SHP77 treated with DMSO at 0.1 percent for 48 hours (cell line): ENCODE data around the gene SYTL1.

Source experiments
- DNase-seq: peaks from one replicate; lab custom pipeline; 2025; lab: John Stamatoyannopoulos, UW

The SYTL1 gene

DNA sequence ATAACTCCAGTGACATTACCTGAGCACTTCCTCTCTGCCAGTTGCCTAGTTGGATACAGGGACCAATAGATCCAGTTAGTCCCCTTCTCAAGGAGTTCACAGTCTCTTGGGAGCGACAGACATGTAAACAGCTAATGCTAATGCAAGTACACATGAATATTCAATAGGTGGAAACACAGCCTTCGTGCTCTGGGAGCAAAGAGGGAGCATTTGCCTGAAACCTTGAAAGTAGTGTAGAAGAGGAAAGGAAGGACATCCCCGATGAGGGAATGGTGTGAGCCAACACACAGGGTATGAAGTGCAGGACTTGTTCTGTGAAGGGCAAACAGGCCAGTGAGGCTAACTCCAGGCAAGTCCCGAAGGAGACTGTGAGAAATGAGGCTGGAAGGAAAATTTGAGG lies 23.7 kb upstream of the SYTL1 start:
- DNase-seq: no peak

DNA sequence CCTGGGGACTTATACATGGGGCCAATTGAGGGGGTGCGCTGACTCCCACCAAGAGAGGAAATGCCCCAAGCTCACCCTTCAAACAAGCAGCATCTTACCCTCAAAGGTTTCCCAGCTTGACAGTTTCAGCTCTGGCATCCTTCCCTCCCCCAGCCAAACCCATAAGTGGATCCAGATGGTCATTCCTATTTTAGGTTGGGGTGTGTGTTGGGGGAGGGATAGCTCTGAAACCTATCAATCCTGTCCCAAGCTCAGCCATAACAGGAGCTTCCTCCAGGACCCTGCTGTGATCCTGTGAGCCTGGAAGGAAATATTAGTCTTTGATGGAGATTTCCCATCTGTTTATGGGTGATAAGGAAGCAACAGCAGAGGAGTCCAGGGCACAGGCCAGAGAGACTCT lies 23.2 kb upstream of the SYTL1 start:
- no peak for DNase-seq

DNA sequence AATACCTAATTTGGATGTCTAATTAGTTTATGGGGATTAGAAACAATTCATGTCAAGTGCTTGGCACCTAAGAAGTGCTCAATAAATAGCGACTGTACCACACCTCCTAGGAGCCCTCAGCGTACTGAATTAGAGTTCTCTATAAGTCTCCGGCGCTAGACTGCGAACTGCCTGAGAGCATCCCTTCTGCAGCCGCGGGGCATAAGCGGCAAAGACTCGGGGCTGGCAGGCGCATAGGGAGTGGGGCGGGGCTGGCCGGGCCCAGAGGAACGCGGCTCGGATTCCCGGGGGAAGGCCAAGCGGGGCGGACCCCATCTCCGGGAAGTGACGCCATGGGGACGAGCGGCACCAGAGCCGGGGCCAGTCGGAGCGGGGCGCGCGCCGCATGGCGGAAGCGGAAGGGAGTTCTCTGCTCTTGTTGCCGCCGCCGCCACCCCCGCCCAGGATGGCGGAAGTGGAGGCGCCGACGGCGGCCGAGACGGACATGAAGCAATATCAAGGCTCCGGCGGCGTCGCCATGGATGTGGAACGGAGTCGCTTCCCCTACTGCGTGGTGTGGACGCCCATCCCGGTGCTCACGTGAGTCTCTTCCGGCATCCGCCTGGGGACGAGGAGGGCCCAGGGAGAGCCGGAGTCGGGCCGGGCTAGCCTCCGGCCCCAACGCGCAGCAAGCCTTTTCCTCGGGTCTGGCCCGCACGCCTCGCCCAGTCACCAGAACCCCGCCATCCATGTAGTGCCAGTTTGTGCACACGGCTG lies 19.8 kb upstream of the SYTL1 start, which contains the start of gene TMEM222:
Gene TMEM222 (plus strand): TSS at position 351 of the 756 bp plus-strand sequence. CDS start 35 bp downstream, at position 386.
- DNase-seq: peak; percentile 96

DNA sequence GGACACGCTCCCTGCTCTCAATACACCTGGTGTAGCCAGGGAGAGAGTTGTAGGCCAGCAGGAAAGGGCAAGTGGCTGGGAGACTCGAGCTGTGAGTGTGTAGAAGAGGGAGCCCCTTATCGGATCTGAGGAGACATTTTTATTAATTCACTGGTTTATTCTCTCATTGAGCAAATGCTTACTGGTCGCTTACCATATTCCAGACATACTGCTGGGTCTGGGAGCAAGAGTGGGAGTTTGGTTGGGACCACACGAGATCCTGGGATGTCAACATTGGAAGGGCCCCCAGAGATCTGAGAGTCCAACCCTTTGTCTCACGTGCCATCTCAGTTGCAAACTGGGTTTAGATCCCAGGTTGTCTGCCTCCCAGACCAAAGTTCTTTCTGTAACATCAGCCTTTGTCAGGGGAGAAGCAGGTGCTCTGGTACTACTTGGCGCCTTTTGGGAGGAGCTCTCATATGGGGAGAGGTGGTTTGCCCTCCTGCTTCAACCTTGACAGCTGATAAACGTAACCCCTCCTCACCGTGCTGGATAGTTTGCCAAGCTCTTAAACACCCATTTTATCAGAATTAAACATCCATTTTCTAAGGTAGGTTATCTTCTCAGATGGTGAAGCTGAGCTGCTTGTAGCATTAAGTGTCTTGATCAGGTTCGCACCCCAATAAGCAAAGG lies 19.1 kb upstream of the SYTL1 start:
- no peak for DNase-seq

DNA sequence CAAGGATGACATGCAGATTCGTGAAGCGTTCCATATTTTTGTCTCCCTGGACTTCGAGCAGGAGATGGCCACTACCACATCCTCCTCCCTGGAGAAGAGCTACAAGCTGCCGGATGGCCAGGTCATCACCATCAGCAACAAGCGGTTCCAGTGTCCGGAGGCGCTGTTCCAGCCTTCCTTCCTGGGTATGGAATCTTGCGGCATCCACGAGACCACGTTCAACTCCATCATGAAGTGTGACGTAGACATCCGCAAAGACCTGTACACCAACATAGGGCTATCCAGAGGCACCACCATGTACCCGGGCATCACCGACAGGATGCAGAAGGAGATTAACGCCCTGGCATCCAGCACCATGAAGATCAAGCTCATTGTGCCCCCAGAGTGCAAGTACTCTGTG lies 16.5 kb upstream of the SYTL1 start:
- DNase-seq: no peak

DNA sequence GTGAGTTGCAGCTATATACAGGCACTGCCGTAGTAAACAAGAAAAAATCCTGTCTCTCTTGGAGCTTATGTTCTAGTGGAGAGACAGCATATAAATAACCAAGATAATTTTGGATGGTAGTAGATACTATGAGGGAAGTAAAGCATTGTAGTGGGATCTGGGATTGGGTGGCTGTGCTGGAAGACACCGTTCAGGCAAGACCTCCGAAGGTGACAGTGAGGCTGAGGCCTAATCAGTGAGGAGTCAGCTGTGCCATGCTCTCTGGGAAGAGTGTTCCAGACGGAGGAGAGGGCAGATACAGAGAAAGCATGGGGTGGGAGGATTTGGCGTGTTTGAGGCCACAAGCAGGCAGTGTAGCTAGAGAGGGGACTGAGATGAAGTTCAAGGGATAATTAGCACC lies 13.9 kb upstream of the SYTL1 start:
- DNase-seq: no peak

DNA sequence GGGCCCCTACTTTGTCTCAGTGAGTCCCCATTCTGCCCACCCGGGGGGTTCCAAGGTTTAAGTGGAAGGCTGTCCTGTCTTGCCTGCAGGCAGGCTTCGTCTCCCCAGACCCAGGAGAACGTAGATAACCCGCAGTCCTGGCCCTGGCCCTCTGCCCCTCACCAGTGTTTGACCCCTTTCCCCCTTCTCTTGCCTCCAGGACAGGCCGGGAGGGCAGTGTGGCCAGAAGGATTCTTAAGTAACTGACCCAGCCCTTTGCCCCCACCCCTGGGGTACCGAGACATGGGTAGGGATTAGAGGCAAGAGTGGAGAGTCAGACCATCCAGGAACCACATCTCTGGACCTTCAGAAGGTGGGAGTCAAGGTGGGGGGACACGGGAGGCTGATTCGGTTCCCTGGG lies 11.0 kb upstream of the SYTL1 start:
- DNase-seq: no peak

DNA sequence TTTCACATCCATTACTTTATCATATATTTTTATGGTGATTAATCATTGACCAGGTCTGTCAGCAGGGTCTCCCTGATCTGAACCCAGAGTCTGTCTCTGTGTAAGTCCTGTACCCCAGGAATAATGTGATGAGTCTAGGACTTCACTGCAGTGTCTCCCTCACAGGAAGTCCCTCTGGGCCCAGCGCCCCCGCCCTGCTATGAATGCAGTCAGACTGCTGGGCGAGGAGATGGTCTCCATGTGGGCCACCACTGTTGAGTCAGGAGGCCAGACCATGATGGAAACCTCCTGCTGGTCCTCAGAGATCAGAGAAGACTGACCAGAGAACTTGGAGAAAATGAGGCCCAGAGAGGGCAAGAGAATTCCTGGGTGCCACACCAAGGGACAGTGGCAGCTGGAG lies 10.4 kb upstream of the SYTL1 start:
- DNase-seq: no peak

DNA sequence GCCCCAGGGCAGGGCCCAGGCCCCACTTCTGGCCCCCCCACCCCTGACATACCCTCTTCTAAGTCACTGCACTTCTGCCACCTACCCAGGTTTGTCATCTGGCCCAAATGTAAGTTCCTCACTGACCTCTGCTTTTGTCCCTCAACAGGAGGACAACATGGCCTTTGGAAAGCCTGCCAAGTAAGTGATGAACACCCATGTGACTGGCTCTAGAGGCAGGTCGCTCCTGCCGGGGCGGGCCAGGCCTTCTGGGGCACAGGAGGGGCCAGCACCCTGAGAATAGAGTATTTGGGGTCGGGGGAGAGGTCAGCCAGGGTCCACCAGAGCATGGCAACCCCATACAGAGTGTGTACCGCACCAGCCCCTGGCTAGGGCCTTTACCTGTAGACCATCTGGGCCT lies 9.9 kb upstream of the SYTL1 start:
- no peak for DNase-seq

DNA sequence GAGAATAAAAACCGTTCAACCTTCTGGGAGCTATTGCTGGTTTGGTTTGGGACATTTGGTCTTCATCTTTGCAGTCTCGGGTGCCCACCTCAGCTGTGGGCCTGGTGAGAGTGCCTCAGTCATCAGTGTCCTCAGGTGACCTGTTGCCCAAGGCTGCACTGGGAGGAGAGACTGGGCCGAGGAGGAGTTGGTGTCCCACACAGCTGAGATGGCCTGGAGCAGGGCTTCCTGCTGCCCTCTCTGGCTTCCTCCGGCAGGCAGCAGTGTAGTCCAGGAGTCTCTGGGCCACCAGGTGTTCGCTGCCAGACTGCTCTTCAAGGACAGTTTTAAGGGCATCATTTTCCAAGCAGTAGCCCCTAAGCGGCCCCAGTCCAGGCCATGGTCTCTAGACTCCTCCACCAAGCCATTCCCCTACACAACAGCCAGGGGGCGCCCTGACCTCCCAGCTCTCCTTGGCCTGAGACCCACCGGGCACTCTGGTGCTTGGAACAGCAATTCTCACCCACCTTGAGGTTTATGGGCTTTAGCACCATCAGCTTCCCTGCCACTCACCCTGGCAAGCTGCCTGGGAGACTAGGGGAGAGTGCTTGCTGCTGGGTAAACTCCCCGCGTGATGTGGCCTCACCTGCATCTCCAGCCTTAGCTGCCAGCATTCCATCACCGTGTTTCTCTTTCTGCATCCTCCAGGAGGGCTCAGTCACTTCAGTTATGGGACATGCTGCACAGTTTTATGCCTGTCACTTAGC lies 9.1 kb upstream of the SYTL1 start:
- DNase-seq: no peak

DNA sequence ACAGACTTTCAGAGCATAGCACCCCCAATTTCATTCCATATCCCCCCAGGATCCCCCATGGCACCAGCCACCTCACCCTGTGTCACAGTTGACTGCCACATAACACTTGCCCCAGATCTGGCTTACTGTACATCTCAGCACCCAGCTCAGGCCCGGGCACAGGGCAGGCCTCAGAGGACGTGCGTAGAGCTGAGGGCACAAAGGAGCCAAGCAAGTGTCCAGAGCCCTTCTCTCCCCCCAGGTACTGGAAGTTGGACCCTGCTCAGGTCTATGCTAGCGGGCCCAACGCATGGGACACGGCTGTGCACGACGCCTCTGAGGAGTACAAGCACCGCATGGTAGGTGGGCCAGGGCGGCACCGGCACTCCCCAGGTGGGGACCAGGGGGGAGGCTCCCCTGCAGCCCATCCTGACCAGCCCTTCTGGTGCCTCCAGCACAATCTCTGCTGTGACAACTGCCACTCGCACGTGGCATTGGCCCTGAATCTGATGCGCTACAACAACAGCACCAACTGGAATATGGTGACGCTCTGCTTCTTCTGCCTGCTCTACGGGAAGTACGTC lies 8.0 kb upstream of the SYTL1 start:
- no peak for DNase-seq

DNA sequence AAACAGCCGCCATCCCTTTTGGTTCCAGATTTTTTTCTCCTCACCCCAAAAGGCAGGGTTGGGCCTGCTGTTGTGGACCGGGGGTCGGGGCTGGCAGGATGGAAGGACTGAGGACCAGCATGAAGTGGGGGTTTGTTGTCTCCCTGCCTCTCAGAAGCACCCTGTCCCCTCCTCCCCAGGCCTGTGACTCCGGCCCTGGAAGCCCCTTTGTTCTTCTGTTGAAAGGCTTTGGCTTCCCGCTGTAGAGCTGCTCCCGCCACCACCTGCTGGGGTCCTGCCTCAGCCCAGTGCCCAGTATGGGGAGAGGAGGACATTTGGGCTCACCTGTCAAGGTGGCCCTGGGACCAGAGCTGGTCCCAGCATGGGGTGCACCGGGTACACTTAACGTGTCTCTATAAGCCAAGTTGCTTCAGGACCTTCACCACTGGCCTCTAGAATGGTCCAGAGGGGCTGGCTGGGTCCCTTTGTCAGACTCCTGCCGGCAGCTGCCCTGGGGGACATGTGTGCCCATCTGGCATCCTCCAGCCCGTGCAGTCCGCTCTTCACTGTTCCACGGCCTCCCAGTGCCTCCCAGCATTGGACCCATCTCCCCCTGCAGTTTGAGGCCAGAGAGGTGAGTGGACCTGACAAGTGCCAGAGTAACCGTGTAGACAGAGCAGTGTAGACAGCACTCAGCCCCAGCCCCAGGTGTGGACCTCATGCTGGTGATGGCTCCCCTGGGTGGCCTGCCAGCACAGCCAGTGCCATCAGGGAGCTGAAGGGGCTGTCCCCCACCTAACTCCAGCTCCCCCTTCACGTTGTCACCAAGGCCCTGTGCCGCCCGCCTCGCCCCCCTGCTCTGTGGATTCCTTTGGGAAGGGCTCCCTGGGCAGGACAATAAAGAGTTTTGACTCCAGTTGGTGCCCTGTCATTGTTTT lies 6.1 kb upstream of the SYTL1 start:
- no peak for DNase-seq

DNA sequence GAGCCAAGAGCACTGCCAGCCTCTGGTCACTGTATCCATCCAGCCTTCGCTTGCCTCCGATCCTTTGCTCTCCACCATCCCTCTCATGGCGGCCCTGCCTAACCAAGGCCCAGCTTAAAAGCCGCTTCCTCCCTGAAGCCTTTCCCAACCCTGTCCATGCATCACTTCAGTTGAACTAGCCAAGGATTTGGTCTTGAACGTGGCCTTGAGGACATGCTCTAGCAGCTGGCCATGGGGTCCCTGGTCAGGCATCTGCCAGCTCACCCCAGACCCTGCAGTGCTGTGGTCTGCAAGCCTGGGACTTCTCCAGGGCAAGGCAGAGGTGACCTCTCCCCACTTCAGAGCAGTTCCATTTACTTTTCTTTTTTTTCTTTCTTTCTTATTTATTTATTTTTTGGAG lies 5.1 kb upstream of the SYTL1 start:
- DNase-seq: no peak

DNA sequence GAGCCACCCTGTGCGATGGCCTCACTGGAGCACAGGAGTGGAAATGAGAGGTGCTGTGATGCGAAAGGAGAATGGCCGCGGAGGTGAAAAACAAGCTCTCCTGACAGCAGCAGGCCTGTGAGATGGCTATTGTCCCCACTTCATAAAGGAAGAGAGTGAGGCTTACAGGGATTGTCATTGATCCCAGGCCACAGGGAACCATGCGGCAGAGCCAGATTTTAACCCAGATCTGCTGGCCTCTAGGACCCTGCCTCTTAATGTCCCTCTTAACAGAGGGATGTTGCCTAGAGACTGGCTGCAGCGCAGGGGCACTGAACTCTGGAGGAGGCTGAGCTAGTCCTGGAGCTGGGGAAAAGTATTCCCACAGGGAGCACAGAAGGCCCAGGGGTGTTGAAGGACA lies 3.1 kb upstream of the SYTL1 start:
- DNase-seq: no peak

DNA sequence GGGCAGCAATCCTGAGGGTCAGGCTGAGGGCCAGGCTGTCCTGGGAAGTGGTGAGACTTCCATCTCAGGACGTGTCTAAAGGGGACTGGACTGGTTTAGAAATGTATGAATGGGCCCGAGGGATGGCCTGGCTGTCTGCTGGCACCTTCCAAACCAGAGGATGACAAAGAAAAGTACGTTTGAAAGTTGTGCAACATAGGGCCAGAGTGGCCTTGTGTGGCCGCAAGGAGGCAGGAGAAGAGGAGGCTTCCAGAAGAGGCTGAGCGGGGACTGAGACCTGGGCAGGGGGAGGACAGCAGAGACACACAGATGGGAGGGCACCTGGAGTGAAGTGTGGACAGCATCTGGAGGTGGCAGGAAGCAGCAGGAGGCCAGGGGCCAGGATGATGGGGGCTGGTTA lies 2.6 kb upstream of the SYTL1 start:
- no peak for DNase-seq

DNA sequence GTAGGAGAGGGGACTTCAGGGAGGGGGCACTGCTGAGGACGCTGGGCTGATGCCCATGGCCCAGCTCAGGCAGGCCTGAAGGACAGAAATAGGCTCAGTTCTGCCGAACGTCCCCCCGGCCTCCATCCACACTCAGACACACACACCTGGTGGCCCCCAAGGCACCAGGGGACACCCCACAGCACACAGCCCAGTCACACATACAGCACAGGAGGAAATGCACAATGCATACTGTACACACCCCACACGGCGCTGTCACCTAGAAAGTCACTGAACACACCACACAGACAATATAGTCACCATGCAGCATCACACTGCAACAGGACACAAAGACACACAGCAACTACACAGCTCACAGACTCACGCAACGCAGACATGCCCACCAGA lies 562 bp downstream of the SYTL1 start:
- DNase-seq: no peak

DNA sequence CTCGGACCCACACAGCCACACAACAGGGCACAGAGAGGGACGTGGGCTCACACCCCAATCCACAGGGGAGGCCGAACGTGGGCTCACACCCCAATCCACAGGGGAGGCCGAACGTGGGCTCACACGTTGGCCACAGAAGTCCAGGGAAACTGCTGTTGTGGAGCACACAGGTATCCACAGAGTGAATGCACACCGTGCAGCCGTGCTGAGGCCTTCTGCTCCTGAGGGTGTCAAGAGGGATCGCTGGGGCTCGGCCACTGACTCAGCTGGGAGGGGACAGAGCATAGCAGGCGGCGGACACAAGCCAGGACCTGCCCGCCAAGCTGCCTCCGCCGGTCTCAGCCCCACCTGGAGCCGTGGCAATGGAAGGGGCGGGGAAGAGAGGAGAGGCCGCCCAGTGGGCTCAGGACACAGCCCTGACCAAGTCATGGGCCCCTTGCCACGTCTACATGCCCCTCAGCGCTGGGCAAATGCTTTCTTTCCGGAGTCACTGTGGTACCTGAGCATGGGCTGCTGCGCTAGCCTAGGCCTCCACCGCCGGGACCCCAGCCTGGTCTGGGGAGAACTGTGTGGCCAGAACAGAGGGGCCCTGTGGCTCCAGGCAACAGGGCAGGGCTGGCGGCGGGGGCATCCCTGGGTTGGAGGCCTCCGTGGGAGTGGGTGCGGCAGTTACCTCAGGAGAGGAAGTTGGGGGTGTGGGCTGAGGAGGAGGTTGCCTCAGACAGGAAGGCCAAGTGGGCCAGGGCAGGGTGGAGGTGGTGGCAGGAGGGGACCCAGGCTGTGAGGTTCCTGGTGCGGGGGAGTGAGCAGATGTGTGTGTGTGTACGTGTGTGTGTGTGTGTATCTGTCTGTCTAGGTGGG lies 1.2 kb downstream of the SYTL1 start:
- peak; percentile 46 for DNase-seq

DNA sequence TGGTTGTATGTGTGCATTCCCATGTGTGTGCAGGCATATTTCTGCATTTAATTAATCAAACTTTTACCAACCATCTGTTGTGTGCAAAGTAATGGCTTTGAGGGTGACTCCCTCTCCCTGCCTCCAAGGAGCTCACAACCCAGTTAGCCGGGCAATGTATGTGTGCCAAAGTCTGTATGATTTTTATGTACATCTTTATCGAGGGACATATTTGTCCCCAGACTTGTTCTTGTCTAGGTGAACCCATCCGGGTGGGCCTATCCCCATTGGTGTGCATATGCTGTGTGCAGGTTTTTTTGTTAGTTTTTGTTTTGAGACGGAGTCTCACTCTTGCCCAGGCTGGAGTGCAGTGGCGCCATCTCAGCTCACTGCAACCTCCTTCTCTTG lies 1.8 kb downstream of the SYTL1 start:
- no peak for DNase-seq

DNA sequence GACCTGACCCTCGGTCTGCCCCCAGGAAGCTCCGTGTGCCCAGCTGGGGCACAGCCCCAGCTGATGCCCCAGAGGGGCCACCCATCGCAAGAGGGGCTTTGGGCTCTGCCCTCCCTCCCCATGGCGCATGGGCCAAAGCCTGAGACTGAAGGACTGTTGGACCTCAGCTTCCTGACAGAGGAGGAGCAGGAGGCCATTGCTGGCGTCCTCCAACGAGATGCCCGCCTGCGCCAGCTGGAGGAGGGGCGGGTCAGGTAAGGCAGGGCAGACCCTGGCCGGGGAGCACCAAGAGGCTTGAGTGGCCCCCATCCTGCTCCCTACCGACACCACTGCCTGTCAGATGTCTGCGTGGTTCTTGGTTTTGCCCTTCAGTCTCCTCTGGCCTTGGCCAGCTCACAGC lies 3.5 kb downstream of the SYTL1 start:
- DNase-seq: no peak

DNA sequence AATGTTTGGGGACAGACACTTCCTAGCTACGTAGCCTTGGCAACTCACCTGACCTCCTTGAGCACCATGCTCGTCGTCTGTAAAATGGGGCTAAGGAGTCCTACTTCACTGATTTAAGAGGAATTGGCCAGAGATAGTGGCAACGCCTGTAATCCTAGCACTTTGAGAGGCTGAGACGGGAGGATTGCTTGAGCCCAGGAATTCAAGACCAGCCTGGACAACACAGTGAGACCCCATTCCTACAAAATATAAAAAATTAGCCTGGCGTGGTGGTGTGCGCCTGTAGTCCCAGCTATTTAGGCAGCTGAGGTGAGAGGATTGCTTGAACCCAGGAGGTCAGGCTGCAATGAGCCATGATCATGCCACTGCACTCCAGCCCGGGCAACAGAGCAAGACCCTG lies 4.5 kb downstream of the SYTL1 start:
- no peak for DNase-seq
